GM20000 (cell line): ENCODE data around the gene CAVIN1.
"Not testable (repeated sequence)": the region's sequence is repeated elsewhere in the genome, so short reads cannot be mapped to it uniquely, and the experiment has no call there.

ENCODE experiments used
- DNase-seq: peaks from one replicate; pipeline ENCODE4 v3.0.0; 2012; ENCODE audit warnings: low spot score
- TF ChIP-seq, protein P1 (sequence below): IDR thresholded peaks from 2 replicates; pipeline ENCODE4 v1.5.1; 2012; ENCODE audit warnings: mild to moderate bottlenecking, control low read depth; ENCODE audit errors: extremely low read depth, missing control alignments

Gene CAVIN1

GRCh38 chr17:42378359-42378958, 44.6 kb downstream of the CAVIN1 start:
- DNase-seq = no peak
- TF ChIP-seq, protein P1, sequence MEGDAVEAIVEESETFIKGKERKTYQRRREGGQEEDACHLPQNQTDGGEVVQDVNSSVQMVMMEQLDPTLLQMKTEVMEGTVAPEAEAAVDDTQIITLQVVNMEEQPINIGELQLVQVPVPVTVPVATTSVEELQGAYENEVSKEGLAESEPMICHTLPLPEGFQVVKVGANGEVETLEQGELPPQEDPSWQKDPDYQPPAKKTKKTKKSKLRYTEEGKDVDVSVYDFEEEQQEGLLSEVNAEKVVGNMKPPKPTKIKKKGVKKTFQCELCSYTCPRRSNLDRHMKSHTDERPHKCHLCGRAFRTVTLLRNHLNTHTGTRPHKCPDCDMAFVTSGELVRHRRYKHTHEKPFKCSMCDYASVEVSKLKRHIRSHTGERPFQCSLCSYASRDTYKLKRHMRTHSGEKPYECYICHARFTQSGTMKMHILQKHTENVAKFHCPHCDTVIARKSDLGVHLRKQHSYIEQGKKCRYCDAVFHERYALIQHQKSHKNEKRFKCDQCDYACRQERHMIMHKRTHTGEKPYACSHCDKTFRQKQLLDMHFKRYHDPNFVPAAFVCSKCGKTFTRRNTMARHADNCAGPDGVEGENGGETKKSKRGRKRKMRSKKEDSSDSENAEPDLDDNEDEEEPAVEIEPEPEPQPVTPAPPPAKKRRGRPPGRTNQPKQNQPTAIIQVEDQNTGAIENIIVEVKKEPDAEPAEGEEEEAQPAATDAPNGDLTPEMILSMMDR = no peak

DNA sequence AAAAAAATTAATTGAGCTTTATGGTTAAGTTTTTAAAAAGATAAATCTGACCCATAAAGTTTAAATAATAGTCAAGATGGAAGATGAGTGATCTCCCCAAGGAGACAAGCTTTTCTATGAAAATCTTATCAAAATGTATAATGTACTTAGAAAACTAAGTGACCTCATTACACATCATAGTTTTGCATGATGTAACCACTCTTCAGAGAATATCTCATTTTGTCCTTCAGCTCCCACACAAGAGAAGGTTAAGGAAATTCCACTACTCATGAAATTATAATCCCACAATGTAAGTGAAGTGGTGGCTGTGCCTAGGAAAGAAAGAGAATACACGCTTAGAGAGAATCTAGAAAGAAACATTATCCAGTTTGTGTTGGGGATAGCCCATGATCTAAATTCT, 49.2 kb downstream of the CAVIN1 start:
- DNase-seq = no peak
- TF ChIP-seq, protein P1 = no peak

DNA sequence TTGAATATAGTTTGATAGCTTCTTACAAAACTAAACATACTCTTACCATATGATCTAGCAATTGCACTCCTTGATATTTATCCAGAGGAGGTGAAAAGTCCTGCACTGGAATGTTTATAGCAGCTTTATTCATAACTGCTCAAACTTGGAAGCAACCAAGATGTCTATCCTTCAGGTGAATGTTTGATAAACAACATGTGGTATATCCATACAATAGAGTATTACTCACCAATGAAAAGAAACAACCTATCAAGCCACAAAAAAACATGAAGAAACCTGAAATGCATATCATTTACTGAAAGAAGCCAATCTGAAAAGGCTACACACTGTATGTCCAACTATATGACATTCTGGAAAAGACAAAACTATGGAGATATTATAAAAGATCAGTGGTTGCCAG, 50.9 kb downstream of the CAVIN1 start:
- DNase-seq = no peak
- TF ChIP-seq, protein P1 = no peak

DNA sequence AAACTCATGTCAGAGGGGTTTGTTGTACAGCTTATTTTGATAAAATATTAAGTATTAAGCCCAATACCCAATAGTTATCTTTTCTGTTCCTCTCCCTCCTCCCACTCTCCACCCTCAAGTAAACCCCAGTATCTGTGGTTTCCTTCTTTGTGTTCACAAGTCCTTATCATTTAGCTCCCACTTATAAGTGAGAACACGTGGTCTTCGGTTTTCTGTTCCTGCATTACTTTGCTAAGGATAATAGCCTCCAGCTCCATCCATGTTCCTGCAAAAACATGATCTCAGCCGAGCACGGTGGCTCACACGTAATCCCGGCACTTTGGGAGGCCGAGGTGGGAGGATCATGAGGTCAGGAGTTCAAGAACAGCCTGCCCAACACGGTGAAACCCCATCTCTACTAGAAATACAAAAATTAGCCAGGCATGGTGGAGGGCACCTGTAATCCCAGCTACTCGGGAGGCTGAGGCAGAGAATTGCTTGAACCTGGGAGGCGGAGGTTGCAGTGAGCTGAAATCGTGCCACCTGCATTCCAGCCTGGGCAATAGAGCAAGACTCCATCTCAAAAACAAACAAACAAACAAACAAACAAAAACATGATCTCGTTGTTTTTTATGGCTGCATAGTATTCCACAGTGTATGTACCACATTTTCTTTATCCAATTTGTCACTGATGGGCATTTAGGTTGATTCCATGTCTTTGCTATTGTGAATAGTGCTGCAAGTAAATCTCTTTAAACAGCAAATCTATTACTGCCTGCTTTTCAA, 54.1 kb downstream of the CAVIN1 start:
- DNase-seq = not testable (repeated sequence)

GRCh38 chr17:42368310-42368709, 54.7 kb downstream of the CAVIN1 start:
- DNase-seq = not testable (repeated sequence)

GRCh38 chr17:42366176-42367023, 56.7 kb downstream of the CAVIN1 start:
- DNase-seq = not testable (repeated sequence)

GRCh38 chr17:42365136-42365535, 57.9 kb downstream of the CAVIN1 start:
- DNase-seq = no peak
- TF ChIP-seq, protein P1 = no peak

DNA sequence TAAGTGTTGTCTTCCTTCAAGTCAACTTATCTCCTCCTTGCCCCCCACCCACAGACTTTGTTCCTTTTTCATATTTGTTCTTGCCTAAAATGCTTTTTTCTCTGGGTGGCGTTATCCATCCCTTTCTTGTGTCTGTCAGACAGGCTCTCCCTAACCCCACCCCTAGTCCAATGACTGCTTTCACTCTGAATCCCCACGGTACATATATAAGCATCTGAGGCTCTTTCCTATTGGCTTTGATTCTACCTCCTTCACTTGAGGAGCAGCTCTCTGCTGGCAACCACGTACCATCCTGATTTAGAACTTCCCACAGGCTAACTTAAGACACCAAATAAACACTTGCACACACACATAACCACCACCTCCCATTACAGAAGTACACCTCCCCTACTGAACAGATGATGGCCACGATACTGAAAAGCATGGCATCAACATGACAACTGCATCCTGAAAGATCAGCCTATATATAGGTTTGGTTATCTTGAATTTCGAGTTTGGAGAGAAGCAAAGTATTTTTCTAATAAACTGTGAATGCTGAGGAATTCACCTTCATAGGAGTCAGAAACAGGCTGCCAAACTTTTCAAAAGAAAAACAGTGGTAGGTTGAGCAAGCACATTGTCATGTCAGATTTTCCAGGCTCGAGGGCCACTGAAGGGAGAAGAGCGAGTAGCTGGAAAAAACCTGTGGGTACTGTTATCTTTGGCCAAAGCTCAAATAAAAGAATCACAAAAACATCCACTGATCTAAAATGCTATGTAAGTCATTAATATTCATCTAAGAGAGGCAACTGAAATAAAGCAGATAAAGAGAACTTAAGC, 59.1 kb downstream of the CAVIN1 start:
- no peak for DNase-seq
- TF ChIP-seq, protein P1 = no peak
